HG02973 (cell line): Measurements from ENCODE around the gene CFAP65.

ENCODE experiments used
- ATAC-seq: cut with Tn5 transposase; IDR thresholded peaks from one replicate; pipeline ENCODE4 v1.9.1; 2021; ENCODE audit warnings: moderate library complexity; ENCODE audit not compliant: unreplicated experiment

The CFAP65 gene

GRCh38 chr2:218979846-218980734, 61.2 kb downstream of the CFAP65 start:
- ATAC-seq = peak; percentile 91

GRCh38 chr2:218975060-218975777, 66.1 kb downstream of the CFAP65 start:
- ATAC-seq = no peak

- ATAC-seq = no peak
Observed at GRCh38 chr2:218970894-218971293, 70.4 kb downstream of the CFAP65 start.

- ATAC-seq = no peak
Observed at GRCh38 chr2:218964041-218964771, 77.1 kb downstream of the CFAP65 start.

GRCh38 chr2:218963601-218964000, 77.7 kb downstream of the CFAP65 start:
- no peak for ATAC-seq

GRCh38 chr2:218962859-218963492, 78.3 kb downstream of the CFAP65 start:
- no peak for ATAC-seq

GRCh38 chr2:218961651-218962570, 79.4 kb downstream of the CFAP65 start:
- no peak for ATAC-seq

- ATAC-seq = no peak
Observed at GRCh38 chr2:218961229-218961628, 80.1 kb downstream of the CFAP65 start.

- no peak for ATAC-seq
Observed at GRCh38 chr2:218960309-218961165, 80.8 kb downstream of the CFAP65 start.

GRCh38 chr2:218959761-218960308, 81.5 kb downstream of the CFAP65 start:
- no peak for ATAC-seq

- peak; percentile 94 for ATAC-seq
Observed at GRCh38 chr2:218959141-218959731, 82.1 kb downstream of the CFAP65 start, which contains the start of gene CDK5R2. CDK5R2 (plus strand) TSS chr2:218959666; CDS start chr2:218959821, 155 bp downstream.

- ATAC-seq = no peak
Observed at GRCh38 chr2:218958276-218958675, 83.0 kb downstream of the CFAP65 start.

- no peak for ATAC-seq
Observed at GRCh38 chr2:218957671-218958070, 83.6 kb downstream of the CFAP65 start.

- no peak for ATAC-seq
Observed at GRCh38 chr2:218956039-218956438, 85.3 kb downstream of the CFAP65 start.

- ATAC-seq = no peak
Observed at GRCh38 chr2:218954541-218955300, 86.6 kb downstream of the CFAP65 start.

- no peak for ATAC-seq
Observed at GRCh38 chr2:218953366-218953954, 87.9 kb downstream of the CFAP65 start.
